Fibroblast of lung (primary cell): ENCODE results near the gene GPNMB. TPM values are rescaled to one million over a fixed set of nuclear protein-coding genes. Genes with fewer than 3 reads are reported as not detected.
A peak's percentile ranks its signal among the peaks of the same experiment; 100 is the strongest.
"Not testable (repeated sequence)": the region's sequence is repeated elsewhere in the genome, so short reads cannot be mapped to it uniquely, and the experiment has no call there.

Source experiments
- DNase-seq, 2 donors: peaks; one replicate each; pipeline versions ENCODE4 v3.0.0 to v3.0.0-alpha.2; 2010; ENCODE audit warnings: low read depth in 2 of 2
- H2AFZ ChIP-seq: 2 replicates; pipeline ENCODE4 v1.5.1; 2012; ENCODE audit warnings: low read length, control low read depth, inconsistent platforms
- H3K27ac ChIP-seq: 2 replicates; pipeline ENCODE4 v1.5.1; 2011; ENCODE audit warnings: low read length, control low read depth; ENCODE audit not compliant: insufficient read depth
- H3K27me3 ChIP-seq: 2 replicates; pipeline ENCODE4 v1.5.1; 2011; ENCODE audit warnings: mild to moderate bottlenecking, low read length; ENCODE audit not compliant: control insufficient read depth, insufficient read depth
- H3K36me3 ChIP-seq: 2 replicates; pipeline ENCODE4 v1.5.1; 2011; ENCODE audit warnings: low read length; ENCODE audit not compliant: control insufficient read depth, insufficient read depth
- H3K4me1 ChIP-seq: 2 replicates; pipeline ENCODE4 v1.5.1; 2011; ENCODE audit warnings: low read length; ENCODE audit not compliant: control insufficient read depth, insufficient read depth; ENCODE audit errors: extremely low read depth
- H3K4me2 ChIP-seq: 2 replicates; pipeline ENCODE4 v1.5.1; 2011; ENCODE audit warnings: low read length, control low read depth; ENCODE audit not compliant: insufficient read depth; ENCODE audit errors: extremely low read depth
- H3K4me3 ChIP-seq, 4 experiments: fragments of 200-600 bp in 1 of 4; sonication (generic) in 1 of 4; replicated peaks in 1 of 4; 2 replicates each; pipeline ENCODE4 v1.5.1; 2011 to 2016; ENCODE audit warnings: low read length in 4 of 4, low read depth in 3 of 4, mild to moderate bottlenecking in 3 of 4, control low read depth in 2 of 4, inconsistent platforms in 1 of 4, mixed read lengths in 1 of 4; ENCODE audit not compliant: insufficient read depth in 1 of 4; ENCODE audit errors: control extremely low read depth in 1 of 4
- H3K79me2 ChIP-seq: 2 replicates; pipeline ENCODE4 v1.5.1; 2012; ENCODE audit warnings: mild to moderate bottlenecking, low read length, inconsistent platforms; ENCODE audit not compliant: control insufficient read depth, insufficient read depth
- H3K9ac ChIP-seq: 2 replicates; pipeline ENCODE4 v1.5.1; 2011; ENCODE audit warnings: mild to moderate bottlenecking, low read length, control low read depth; ENCODE audit not compliant: insufficient read depth
- H3K9me3 ChIP-seq: 2 replicates; pipeline ENCODE4 v1.5.1; 2012; ENCODE audit warnings: low read depth, low read length; ENCODE audit not compliant: control insufficient read depth, insufficient read depth
- H4K20me1 ChIP-seq: 2 replicates; pipeline ENCODE4 v1.5.1; 2011; ENCODE audit warnings: low read length; ENCODE audit not compliant: control insufficient read depth, insufficient read depth; ENCODE audit errors: extremely low read depth
- CTCF ChIP-seq, 2 donors: IDR thresholded peaks in 1 of 2; conservative IDR thresholded peaks in 1 of 2; 1 replicate in 1 of 2; 2 replicates in 1 of 2; pipeline ENCODE4 v1.5.1; 2011 to 2012; ENCODE audit warnings: low read length in 2 of 2, control low read depth in 1 of 2, inconsistent platforms in 1 of 2, low read depth in 1 of 2, mild to moderate bottlenecking in 1 of 2
- EZH2 ChIP-seq: IDR thresholded peaks from 2 replicates; pipeline ENCODE4 v1.5.1; 2012; ENCODE audit warnings: low read length, control low read depth, mild to moderate bottlenecking; ENCODE audit errors: missing control alignments
- polyA minus RNA-seq: library from RNA; depleted of rRNA, polyadenylated mRNA; stranded (reverse); fragments of >200 nt; gene quantifications from 2 replicates; pipeline ENCODE4 v1.2.3, GENCODE V29; 2011; ENCODE audit warnings: low replicate concordance
- polyA plus RNA-seq, 2 donors: library from polyadenylated mRNA; depleted of rRNA in 1 of 2; stranded (reverse) in 1 of 2; unstranded in 1 of 2; fragments of >200 nt; gene quantifications; 2 replicates each; pipeline ENCODE4 v1.2.1, GENCODE V29; 2011 to 2012; ENCODE audit warnings: missing spikeins in 1 of 2
- total RNA-seq: library from RNA; depleted of rRNA; stranded (reverse); fragments of >200 nt; gene quantifications from 2 replicates; pipeline ENCODE4 v1.2.1, GENCODE V29; 2014

GPNMB gene
- total RNA-seq (177 and 182 TPM in 2 replicates), polyA plus RNA-seq (114 and 242 TPM in 2 replicates), polyA minus RNA-seq (8.2 and 54.1 TPM in 2 replicates)
- 57.6 and 118 TPM in 2 replicates for polyA plus RNA-seq (2012)

DNA sequence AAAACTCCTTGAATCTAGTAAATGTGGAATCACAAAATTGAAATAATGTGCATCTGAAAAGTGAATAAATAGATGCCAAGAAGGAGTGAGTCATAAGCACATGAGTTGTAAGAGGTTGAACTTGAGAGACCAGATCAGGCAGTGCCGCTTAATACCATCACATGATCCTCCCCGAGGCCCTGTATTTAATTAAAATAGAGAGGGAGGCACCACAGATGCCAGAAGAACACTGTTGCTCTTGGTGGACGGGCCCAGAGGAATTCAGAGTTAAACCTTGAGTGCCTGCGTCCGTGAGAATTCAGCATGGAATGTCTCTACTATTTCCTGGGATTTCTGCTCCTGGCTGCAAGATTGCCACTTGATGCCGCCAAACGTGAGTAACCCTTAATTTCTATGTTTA lies at the start of gene GPNMB:
Gene GPNMB, plus strand, starts transcription at position 221 of the 400 bp plus-strand sequence. Its CDS starts 83 bp downstream, at position 304.
- Histone ChIP-seq H3K4me2 (peak within 1 kb of the TSS; percentile 84), H3K4me3 (peak within 1 kb of the TSS; percentile 35 to 78 (median 40)), H3K27ac (peak within 1 kb of the TSS; percentile 17), H3K4me1 (no peaks in the 10 kb centered on the region), H2AFZ (peak within 1 kb of the TSS; percentile 49), H3K9ac (peak within 1 kb of the TSS; percentile 36), H3K36me3 (no peaks in the 10 kb centered on the region), H3K9me3 (no peaks in the 10 kb centered on the region), H4K20me1 (no peaks in the 10 kb centered on the region), H3K79me2 (peaks cover 11% of the 10 kb centered on the region), H3K27me3 (peaks cover 6% of the 10 kb centered on the region)
- DNase-seq, result peak; percentile 82 to 83
- TF ChIP-seq CTCF (conservative IDR thresholded peaks at IDR 0.05 in 1 of 2, IDR thresholded peaks at IDR 0.05 in 1 of 2; ENCODE audit: low read depth in 1 of 2, low read length in 2 of 2) (no peak), EZH2 (no peak)

GRCh38 chr7:23197745-23198144 lies 48.8 kb upstream of the GPNMB start:
- not testable (repeated sequence) for H3K4me2 ChIP-seq, H3K4me1 ChIP-seq, H4K20me1 ChIP-seq, H3K9me3 ChIP-seq, H3K79me2 ChIP-seq, H3K9ac ChIP-seq, H3K27me3 ChIP-seq, H3K4me3 ChIP-seq, DNase-seq, H2AFZ ChIP-seq, H3K27ac ChIP-seq, H3K36me3 ChIP-seq

GRCh38 chr7:23200331-23200730 lies 46.2 kb upstream of the GPNMB start:
- Histone ChIP-seq H3K4me3 (no peak overlapping the region), H3K9ac (no peak overlapping the region), H3K36me3 (peaks cover 2% of the 10 kb centered on the region), H3K4me2 (no peak overlapping the region), H2AFZ (no peak overlapping the region), H4K20me1 (no peaks in the 10 kb centered on the region), H3K4me1 (no peaks in the 10 kb centered on the region), H3K79me2 (no peaks in the 10 kb centered on the region), H3K9me3 (no peaks in the 10 kb centered on the region), H3K27ac (no peak overlapping the region), H3K27me3 (no peaks in the 10 kb centered on the region)
- TF ChIP-seq CTCF (conservative IDR thresholded peaks at IDR 0.05 in 1 of 2, IDR thresholded peaks at IDR 0.05 in 1 of 2; ENCODE audit: low read depth in 1 of 2, low read length in 2 of 2) (no peak), EZH2 (no peak)
- DNase-seq, result no peak
